Vagina (tissue), 2 donors: ENCODE measurements around the gene ACSF3.
"Not testable (repeated sequence)": the region's sequence is repeated elsewhere in the genome, so short reads cannot be mapped to it uniquely, and the experiment has no call there.

Experiments
- POLR2AphosphoS5 ChIP-seq, 2 donors: sonication (generic); formaldehyde crosslinking; IDR thresholded peaks; one replicate each; pipeline ENCODE4 v1.9.0; 2017; ENCODE audit warnings: antibody characterized with exemption in 2 of 2, mild to moderate bottlenecking in 2 of 2, low read depth in 1 of 2; ENCODE audit not compliant: insufficient read depth in 1 of 2
- TF ChIP-seq, protein P1 (sequence below), 3 experiments: fragments of 450-650 bp in 2 of 3; fragments of 200-600 bp in 1 of 3; sonication (generic) in 1 of 3; IDR thresholded peaks; one replicate each; pipeline ENCODE4 v1.5.1; 2017 to 2019; ENCODE audit warnings: antibody characterized with exemption in 3 of 3, mild to moderate bottlenecking in 2 of 3, moderate library complexity in 2 of 3

- TF ChIP-seq, protein P1, sequence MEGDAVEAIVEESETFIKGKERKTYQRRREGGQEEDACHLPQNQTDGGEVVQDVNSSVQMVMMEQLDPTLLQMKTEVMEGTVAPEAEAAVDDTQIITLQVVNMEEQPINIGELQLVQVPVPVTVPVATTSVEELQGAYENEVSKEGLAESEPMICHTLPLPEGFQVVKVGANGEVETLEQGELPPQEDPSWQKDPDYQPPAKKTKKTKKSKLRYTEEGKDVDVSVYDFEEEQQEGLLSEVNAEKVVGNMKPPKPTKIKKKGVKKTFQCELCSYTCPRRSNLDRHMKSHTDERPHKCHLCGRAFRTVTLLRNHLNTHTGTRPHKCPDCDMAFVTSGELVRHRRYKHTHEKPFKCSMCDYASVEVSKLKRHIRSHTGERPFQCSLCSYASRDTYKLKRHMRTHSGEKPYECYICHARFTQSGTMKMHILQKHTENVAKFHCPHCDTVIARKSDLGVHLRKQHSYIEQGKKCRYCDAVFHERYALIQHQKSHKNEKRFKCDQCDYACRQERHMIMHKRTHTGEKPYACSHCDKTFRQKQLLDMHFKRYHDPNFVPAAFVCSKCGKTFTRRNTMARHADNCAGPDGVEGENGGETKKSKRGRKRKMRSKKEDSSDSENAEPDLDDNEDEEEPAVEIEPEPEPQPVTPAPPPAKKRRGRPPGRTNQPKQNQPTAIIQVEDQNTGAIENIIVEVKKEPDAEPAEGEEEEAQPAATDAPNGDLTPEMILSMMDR (IDR thresholded peaks at IDR 0.05): not testable (repeated sequence)
- TF ChIP-seq POLR2AphosphoS5 (IDR thresholded peaks at IDR 0.05; ENCODE audit: insufficient read depth in 1 of 2, low read depth in 1 of 2): not testable (repeated sequence)
These were observed 19.5 kb upstream of the ACSF3 start for GRCh38 chr16:89074072-89074674.
